Measurements from ENCODE around the gene C19orf25. TPM values are rescaled to one million over a fixed set of nuclear protein-coding genes. Genes with fewer than 3 reads are reported as not detected.

C19orf25 gene
- total RNA-seq, 4 donors from 2014 or later = 21.6 to 43.6 (median 29.8) TPM

DNA sequence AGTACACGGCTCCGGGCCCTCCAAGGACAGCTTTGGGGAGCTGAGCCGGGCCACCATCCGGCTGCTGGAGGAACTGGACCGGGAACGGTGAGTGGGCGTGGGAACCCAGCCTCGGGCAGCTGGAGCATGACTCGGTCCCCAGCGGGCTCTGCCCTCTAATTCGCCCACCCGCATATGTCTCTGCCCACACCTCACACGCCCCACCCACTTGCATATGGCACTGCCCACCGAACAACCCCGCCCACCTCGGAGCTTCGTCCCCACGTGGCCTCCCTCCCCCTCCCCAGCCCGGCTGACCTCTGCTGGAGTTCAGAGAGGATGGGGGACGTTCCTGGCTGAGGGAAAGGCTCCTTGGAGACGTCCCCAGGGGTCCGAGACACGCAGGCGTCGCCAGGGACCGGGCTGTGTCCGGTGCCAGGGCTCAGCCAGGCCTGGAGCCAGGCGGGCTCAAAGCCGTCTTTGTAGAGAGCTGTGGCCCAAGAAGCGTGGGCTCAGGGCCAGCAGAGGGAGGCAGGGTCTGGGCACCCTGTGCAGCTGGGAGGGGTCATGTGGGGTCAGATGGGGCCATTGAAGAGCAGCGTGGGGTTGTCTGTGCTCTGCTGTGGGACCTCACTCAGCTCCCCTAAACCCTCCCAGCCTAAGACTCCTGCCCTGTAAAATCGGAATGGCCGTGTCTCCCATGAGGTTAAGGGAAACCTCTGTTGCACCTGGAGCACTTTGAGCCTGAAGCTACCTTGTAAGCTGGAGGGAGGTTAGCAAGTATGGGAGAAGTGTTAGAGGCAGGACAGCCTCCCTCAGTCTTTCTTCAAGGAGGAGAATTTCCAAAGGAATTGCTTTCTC, 25.3 kb downstream of the C19orf25 start:
- H3K4me3 ChIP-seq = no peak overlapping the region

DNA sequence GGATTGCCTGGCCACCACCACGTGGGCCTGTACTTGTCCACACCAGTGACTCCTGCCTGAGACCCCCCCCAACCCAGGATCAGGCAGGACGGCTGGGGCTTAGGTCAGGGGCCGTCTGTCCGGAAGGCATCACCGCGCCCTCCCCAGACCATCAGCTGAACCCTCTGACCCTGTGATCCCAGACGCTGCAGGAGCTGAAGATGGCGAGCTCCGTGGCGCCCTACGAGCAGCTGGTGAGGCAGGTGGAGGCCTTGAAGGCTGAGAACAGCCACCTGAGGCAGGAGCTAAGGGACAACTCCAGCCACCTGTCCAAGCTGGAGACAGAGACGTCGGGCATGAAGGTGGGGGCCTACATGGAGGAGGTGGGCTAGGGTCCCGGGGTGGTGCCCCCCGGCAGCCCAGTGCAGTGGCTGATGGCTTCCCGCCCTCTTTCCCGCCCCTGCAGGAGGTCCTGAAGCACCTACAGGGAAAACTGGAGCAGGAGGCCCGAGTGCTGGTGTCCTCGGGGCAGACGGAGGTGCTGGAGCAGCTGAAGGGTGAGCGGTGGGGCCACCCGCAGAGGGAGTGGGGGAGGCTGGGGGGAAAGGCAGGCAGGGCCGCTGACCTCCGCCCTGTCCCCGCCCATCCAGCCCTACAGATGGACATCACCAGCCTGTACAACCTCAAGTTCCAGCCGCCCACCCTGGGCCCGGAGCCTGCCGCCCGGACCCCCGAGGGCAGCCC, 26.1 kb downstream of the C19orf25 start:
- Histone ChIP-seq H3K9me3 (no peaks in the 10 kb centered on the region), H3K27me3 (peaks cover 4 to 100% (median 90%) of the 10 kb centered on the region in 4 donors), H3K36me3 (no peaks in the 10 kb centered on the region), H3K4me1 (peaks cover 8 to 59% (median 51%) of the 10 kb centered on the region in 4 donors), H3K27ac (replicated peaks in 1 of 4) (peak overlapping the region in 1 of 4 donors; percentile 18), H3K4me3 (no peak overlapping the region)
- intact Hi-C loops (cut with DNase I) = no loop called here
- TF ChIP-seq EP300 (IDR thresholded peaks at IDR 0.05) (no peak), POLR2AphosphoS5 (IDR thresholded peaks at IDR 0.05) (no peak), POLR2A (IDR thresholded peaks at IDR 0.05; ENCODE audit: low read depth) (no peak)
- TF ChIP-seq, protein P1, sequence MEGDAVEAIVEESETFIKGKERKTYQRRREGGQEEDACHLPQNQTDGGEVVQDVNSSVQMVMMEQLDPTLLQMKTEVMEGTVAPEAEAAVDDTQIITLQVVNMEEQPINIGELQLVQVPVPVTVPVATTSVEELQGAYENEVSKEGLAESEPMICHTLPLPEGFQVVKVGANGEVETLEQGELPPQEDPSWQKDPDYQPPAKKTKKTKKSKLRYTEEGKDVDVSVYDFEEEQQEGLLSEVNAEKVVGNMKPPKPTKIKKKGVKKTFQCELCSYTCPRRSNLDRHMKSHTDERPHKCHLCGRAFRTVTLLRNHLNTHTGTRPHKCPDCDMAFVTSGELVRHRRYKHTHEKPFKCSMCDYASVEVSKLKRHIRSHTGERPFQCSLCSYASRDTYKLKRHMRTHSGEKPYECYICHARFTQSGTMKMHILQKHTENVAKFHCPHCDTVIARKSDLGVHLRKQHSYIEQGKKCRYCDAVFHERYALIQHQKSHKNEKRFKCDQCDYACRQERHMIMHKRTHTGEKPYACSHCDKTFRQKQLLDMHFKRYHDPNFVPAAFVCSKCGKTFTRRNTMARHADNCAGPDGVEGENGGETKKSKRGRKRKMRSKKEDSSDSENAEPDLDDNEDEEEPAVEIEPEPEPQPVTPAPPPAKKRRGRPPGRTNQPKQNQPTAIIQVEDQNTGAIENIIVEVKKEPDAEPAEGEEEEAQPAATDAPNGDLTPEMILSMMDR (IDR thresholded peaks at IDR 0.05) = no peak
- 47% methylated on average over 12 of the region's 30 CpGs for WGBS
- DNase-seq (ENCODE audit: extremely low spot score) = no peak

More for the DNA sequence above, 25.3 kb downstream of the C19orf25 start:
- H3K36me3 ChIP-seq = no peaks in the 10 kb centered on the region
- no peak for TF ChIP-seq POLR2AphosphoS5 (IDR thresholded peaks at IDR 0.05)
- TF ChIP-seq, protein P1 (IDR thresholded peaks at IDR 0.05) = no peak
- TF ChIP-seq EP300 (IDR thresholded peaks at IDR 0.05) = no peak
- no peak for TF ChIP-seq POLR2A (IDR thresholded peaks at IDR 0.05; ENCODE audit: low read depth)
- H3K9me3 ChIP-seq = no peaks in the 10 kb centered on the region
- peaks cover 8 to 59% (median 51%) of the 10 kb centered on the region in 4 donors for H3K4me1 ChIP-seq
- H3K27me3 ChIP-seq = peaks cover 4 to 97% (median 87%) of the 10 kb centered on the region in 4 donors
- 22% methylated on average over 13 of the region's 33 CpGs for whole genome bisulfite sequencing
- no peak for DNase-seq (ENCODE audit: extremely low spot score)
- intact Hi-C loops (cut with DNase I) = no loop called here
- peak overlapping the region in 1 of 4 donors; percentile 18 for H3K27ac ChIP-seq (replicated peaks in 1 of 4)

DNA sequence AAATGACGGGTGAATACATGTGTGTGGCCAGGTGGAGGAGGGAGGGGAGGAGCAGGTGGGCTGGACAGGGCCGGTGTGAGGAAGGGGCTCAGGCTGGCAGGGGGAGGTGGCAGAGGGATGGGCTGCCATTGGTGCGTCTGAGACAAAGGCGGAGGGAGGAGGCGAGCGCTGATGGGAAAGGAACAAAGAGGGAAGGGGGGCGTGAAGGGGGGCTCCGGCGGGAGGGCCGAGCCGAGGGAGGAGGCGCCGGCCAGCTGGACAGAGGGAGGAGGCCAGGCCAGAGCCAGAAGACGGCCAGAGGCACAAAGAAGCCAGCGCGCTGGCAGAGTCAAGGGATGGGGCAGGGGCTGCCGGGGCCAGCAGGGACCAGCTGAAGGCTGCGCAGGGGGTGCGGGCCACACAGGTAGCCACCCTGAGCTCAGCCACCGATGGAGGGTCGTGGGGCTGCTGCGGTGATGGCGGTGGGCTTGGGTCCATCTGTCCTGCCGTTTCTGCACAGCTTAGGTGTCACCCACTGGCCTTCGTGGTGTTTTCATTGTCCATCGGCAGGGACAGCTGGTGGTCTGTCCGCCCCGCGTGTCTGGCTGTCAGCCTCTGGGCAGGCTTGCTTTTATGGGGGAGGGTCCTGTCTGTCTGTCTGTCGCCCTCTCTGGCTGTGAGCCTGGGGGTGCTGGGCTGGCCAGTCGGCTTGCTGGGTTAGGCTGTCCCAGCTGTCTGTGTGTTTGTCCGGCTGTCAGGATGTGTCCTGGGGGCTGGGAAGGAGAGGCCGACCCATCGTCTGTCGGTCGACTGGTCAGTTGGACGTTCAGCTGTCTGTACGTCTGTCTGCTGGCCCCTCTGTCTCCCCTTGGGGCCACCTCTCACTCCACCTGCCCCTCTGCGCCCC, 26.9 kb downstream of the C19orf25 start:
- intact Hi-C loops (cut with DNase I) = no loop called here
- Histone ChIP-seq H3K27ac (replicated peaks in 1 of 4) (no peak overlapping the region), H3K36me3 (no peaks in the 10 kb centered on the region), H3K4me3 (no peak overlapping the region), H3K27me3 (peaks cover 4 to 100% (median 92%) of the 10 kb centered on the region in 4 donors), H3K4me1 (peaks cover 8 to 60% (median 52%) of the 10 kb centered on the region in 4 donors), H3K9me3 (no peaks in the 10 kb centered on the region)
- no peak for DNase-seq (ENCODE audit: extremely low spot score)
- TF ChIP-seq, protein P1 (IDR thresholded peaks at IDR 0.05) = no peak
- TF ChIP-seq EP300 (IDR thresholded peaks at IDR 0.05) (no peak), POLR2A (IDR thresholded peaks at IDR 0.05; ENCODE audit: low read depth) (no peak), POLR2AphosphoS5 (IDR thresholded peaks at IDR 0.05) (no peak)
- WGBS = 19% methylated on average over 24 of the region's 39 CpGs

Measured in esophagus muscularis mucosa (tissue), 4 donors.